Keratinocyte (primary cell): Measurements from ENCODE around the gene FAM184B. TPM values are rescaled to one million over a fixed set of nuclear protein-coding genes. Genes with fewer than 3 reads are reported as not detected.

ENCODE experiments used
- DNase-seq: peaks from one replicate; pipeline ENCODE4 v3.0.0-alpha.2; 2011; ENCODE audit warnings: low read depth, missing footprints, low spot score
- FAIRE-seq: peaks from 2 replicates; lab custom pipeline; 2011; peaks lifted over from hg19 to GRCh38; lab: Jason Lieb, UNC
- H2AFZ ChIP-seq: 2 replicates; pipeline ENCODE4 v1.6.0; 2012; ENCODE audit warnings: low read length, control low read depth, inconsistent platforms; ENCODE audit not compliant: control insufficient read depth
- H3K27ac ChIP-seq: 2 replicates; pipeline ENCODE4 v1.5.1; 2011; ENCODE audit warnings: low read length; ENCODE audit not compliant: control insufficient read depth, insufficient read depth
- H3K27me3 ChIP-seq: 3 replicates; pipeline ENCODE4 v1.6.0; 2011; ENCODE audit warnings: low read length; ENCODE audit not compliant: control insufficient read depth, insufficient read depth; ENCODE audit errors: extremely low read depth
- H3K36me3 ChIP-seq, 2 experiments: 2 replicates in 1 of 2; 3 replicates in 1 of 2; pipeline ENCODE4 v1.5.1; 2011; ENCODE audit warnings: low read length in 2 of 2, mild to moderate bottlenecking in 1 of 2; ENCODE audit not compliant: control insufficient read depth in 2 of 2, insufficient read depth in 2 of 2; ENCODE audit errors: extremely low read depth in 1 of 2
- H3K4me1 ChIP-seq: 3 replicates; pipeline ENCODE4 v1.5.1; 2011; ENCODE audit warnings: low read length; ENCODE audit not compliant: control insufficient read depth, insufficient read depth; ENCODE audit errors: extremely low read depth
- H3K4me2 ChIP-seq: 3 replicates; pipeline ENCODE4 v1.6.0; 2011; ENCODE audit warnings: low read depth, low read length; ENCODE audit not compliant: control insufficient read depth, insufficient read depth; ENCODE audit errors: extremely low read depth
- H3K4me3 ChIP-seq, 3 experiments: fragments of 200-600 bp in 1 of 3; sonication (generic) in 1 of 3; 2 replicates in 2 of 3; 3 replicates in 1 of 3; pipeline ENCODE4 v1.5.1; 2011 to 2016; ENCODE audit warnings: low read length in 3 of 3, mild to moderate bottlenecking in 3 of 3, control low read depth in 2 of 3, inconsistent platforms in 1 of 3, low read depth in 1 of 3, mixed read lengths in 1 of 3, mixed run types in 1 of 3, moderate library complexity in 1 of 3; ENCODE audit not compliant: control insufficient read depth in 2 of 3, insufficient read depth in 2 of 3; ENCODE audit errors: extremely low read depth in 1 of 3
- H3K79me2 ChIP-seq: 2 replicates; pipeline ENCODE4 v1.6.0; 2012; ENCODE audit warnings: low read length; ENCODE audit not compliant: control insufficient read depth, insufficient read depth
- H3K9ac ChIP-seq: 3 replicates; pipeline ENCODE4 v1.6.0; 2011; ENCODE audit warnings: low read length; ENCODE audit not compliant: control insufficient read depth, insufficient read depth; ENCODE audit errors: extremely low read depth
- H3K9me1 ChIP-seq: 3 replicates; pipeline ENCODE4 v1.6.0; 2011; ENCODE audit warnings: low read length; ENCODE audit not compliant: control insufficient read depth, insufficient read depth; ENCODE audit errors: extremely low read depth
- H3K9me3 ChIP-seq: 2 replicates; pipeline ENCODE4 v1.5.1; 2012; ENCODE audit warnings: low read depth, low read length; ENCODE audit not compliant: control insufficient read depth
- H4K20me1 ChIP-seq: 3 replicates; pipeline ENCODE4 v1.6.0; 2011; ENCODE audit warnings: low read length; ENCODE audit not compliant: control insufficient read depth, insufficient read depth; ENCODE audit errors: extremely low read depth
- CTCF ChIP-seq, 3 experiments: IDR thresholded peaks in 1 of 3; conservative IDR thresholded peaks in 1 of 3; optimal IDR thresholded peaks in 1 of 3; 2 replicates in 2 of 3; 3 replicates in 1 of 3; pipeline versions ENCODE3 to v1.5.1; 2011; ENCODE audit warnings: low read length in 3 of 3, mild to moderate bottlenecking in 3 of 3, moderate library complexity in 2 of 3, control low read depth in 1 of 3, inconsistent platforms in 1 of 3; ENCODE audit not compliant: insufficient read depth in 2 of 3; ENCODE audit errors: extremely low read depth in 1 of 3
- EZH2 ChIP-seq: IDR thresholded peaks from one replicate; pipeline ENCODE4 v1.6.1; 2012; ENCODE audit warnings: inconsistent platforms, mild to moderate bottlenecking, low read length, moderate library complexity
- dilution Hi-C: fragments of 300-500 bp; cut with MboI; formaldehyde crosslinking; loops from one replicate; pipeline ENCODE4 v1.7.0; 2020; ENCODE audit warnings: low sequenced_read_pairs; ENCODE audit not compliant: extremely low pct_ligation_motif_present
- polyA plus RNA-seq, 5 experiments: library from polyadenylated mRNA; depleted of rRNA in 3 of 5; stranded (reverse) in 3 of 5; stranded (forward) in 1 of 5; unstranded in 1 of 5; fragments of >200 nt; gene quantifications; 1 replicate in 1 of 5; 2 replicates in 3 of 5; 3 replicates in 1 of 5; pipeline versions ENCODE4 v1.2.1 to v1.2.3, GENCODE V29; 2011 to 2012; ENCODE audit warnings: missing spikeins in 2 of 5, low read depth in 1 of 5, low replicate concordance in 1 of 5

Gene FAM184B
- polyA plus RNA-seq, 1 donor (not counting 4 experiments of a cell fraction or from before 2014, with no cell fraction given): 0.01 TPM

GRCh38 chr4:17788956-17789355 is 7.5 kb upstream of the FAM184B start:
- Histone ChIP-seq H3K9me1 (no peaks in the 10 kb centered on the region), H3K9me3 (no peaks in the 10 kb centered on the region), H4K20me1 (no peaks in the 10 kb centered on the region), H3K79me2 (no peaks in the 10 kb centered on the region), H3K4me2 (no peak overlapping the region), H3K9ac (no peak overlapping the region), H3K27ac (no peak overlapping the region), H3K4me3 (no peak overlapping the region), H3K4me1 (peaks cover 21% of the 10 kb centered on the region), H2AFZ (no peak overlapping the region), H3K27me3 (no peaks in the 10 kb centered on the region), H3K36me3 (no peaks in the 10 kb centered on the region)
- dilution Hi-C loops: no loop called here
- TF ChIP-seq EZH2 (no peak), CTCF (optimal IDR thresholded peaks at IDR 0.05 in 1 of 3, IDR thresholded peaks at IDR 0.05 in 1 of 3, conservative IDR thresholded peaks at IDR 0.05 in 1 of 3; ENCODE audit: extremely low read depth in 1 of 3, insufficient read depth in 2 of 3, low read length in 3 of 3) (no peak)
- DNase-seq (no peak), FAIRE-seq (no peak)

GRCh38 chr4:17787315-17787714 is 5.9 kb upstream of the FAM184B start:
- dilution Hi-C loops: no loop called here
- no peaks in the 10 kb centered on the region for H3K36me3 ChIP-seq
- no peaks in the 10 kb centered on the region for H3K9me3 ChIP-seq
- no peak overlapping the region for H3K9ac ChIP-seq
- peak overlapping the region; percentile 45 for H3K4me2 ChIP-seq
- FAIRE-seq: peak; percentile 89
- H3K9me1 ChIP-seq: no peaks in the 10 kb centered on the region
- H3K79me2 ChIP-seq: no peaks in the 10 kb centered on the region
- peaks cover 21% of the 10 kb centered on the region for H3K4me1 ChIP-seq
- H3K4me3 ChIP-seq: peak overlapping the region in 1 of 3 experiments; percentile 26
- H3K27ac ChIP-seq: no peak overlapping the region
- H3K27me3 ChIP-seq: no peaks in the 10 kb centered on the region
- H4K20me1 ChIP-seq: no peaks in the 10 kb centered on the region
- no peak for DNase-seq
- H2AFZ ChIP-seq: no peak overlapping the region
- TF ChIP-seq CTCF (optimal IDR thresholded peaks at IDR 0.05 in 1 of 3, IDR thresholded peaks at IDR 0.05 in 1 of 3, conservative IDR thresholded peaks at IDR 0.05 in 1 of 3; ENCODE audit: extremely low read depth in 1 of 3, insufficient read depth in 2 of 3, low read length in 3 of 3) (no peak), EZH2 (no peak)
